ENCODE data around the gene PUS3.

The PUS3 gene

DNA sequence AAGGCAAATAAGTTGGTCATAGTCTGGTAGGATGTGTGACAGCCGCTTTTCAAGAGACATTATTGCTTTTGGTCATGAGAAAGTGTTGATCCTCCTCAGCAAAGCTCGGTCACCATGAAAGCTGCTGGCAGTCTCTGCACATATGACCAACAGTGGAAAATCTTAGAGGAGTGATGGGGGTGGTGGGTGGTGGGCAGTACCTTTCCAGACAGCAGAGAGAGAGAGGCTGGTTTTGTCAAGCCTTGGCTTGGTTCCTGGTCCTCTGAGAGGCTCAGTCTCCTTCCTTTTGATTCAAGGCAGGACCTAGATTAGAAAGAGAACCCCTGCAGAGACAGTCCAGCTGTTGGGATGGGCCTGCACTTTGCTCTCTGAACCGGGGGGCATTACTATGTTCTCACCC, 22.8 kb upstream of the PUS3 start:
- TF ChIP-seq, protein P1, sequence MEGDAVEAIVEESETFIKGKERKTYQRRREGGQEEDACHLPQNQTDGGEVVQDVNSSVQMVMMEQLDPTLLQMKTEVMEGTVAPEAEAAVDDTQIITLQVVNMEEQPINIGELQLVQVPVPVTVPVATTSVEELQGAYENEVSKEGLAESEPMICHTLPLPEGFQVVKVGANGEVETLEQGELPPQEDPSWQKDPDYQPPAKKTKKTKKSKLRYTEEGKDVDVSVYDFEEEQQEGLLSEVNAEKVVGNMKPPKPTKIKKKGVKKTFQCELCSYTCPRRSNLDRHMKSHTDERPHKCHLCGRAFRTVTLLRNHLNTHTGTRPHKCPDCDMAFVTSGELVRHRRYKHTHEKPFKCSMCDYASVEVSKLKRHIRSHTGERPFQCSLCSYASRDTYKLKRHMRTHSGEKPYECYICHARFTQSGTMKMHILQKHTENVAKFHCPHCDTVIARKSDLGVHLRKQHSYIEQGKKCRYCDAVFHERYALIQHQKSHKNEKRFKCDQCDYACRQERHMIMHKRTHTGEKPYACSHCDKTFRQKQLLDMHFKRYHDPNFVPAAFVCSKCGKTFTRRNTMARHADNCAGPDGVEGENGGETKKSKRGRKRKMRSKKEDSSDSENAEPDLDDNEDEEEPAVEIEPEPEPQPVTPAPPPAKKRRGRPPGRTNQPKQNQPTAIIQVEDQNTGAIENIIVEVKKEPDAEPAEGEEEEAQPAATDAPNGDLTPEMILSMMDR (IDR thresholded peaks at IDR 0.05; ENCODE audit: borderline replicate concordance, control extremely low read depth, extremely low read depth, insufficient read depth, missing control alignments) = no peak
- DNase-seq (ENCODE audit: low spot score) = no peak
- in situ Hi-C loops (cut with MboI; ENCODE audit: low sequenced_read_pairs, unreplicated experiment) = loop anchor here (10.0 kb wide), 1 partner anchor 269 kb away; no protein-coding TSS in a partner anchor

DNA sequence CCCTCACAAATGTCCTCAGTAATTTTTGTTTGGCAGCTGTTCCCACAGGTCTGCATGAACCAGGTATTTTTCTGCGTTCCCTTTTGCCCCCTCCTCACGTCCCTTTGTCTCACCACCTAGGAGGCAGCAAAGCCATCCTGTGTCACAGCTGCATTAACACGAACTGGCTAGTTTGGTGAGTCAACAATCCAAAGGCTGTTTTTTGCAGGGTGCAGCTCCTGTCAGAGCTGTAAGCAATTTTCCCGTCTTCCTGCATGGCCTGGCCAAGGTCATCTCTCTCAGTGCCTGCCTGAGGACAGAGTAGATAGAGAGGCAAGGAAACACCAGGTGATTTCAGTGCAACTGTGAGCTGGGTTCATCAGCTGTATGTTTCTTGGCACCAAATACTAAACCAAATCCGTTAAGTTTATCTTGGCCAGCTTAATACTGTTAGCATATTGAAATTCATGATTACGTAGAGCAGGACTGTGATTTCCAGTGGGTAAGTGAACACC, 22.3 kb upstream of the PUS3 start:
- in situ Hi-C loops (cut with MboI; ENCODE audit: low sequenced_read_pairs, unreplicated experiment) = loop anchor here (10.0 kb wide), 1 partner anchor 270 kb away; no protein-coding TSS in a partner anchor
- DNase-seq (ENCODE audit: low spot score) = no peak
- TF ChIP-seq, protein P1 (IDR thresholded peaks at IDR 0.05; ENCODE audit: borderline replicate concordance, control extremely low read depth, extremely low read depth, insufficient read depth, missing control alignments) = no peak

DNA sequence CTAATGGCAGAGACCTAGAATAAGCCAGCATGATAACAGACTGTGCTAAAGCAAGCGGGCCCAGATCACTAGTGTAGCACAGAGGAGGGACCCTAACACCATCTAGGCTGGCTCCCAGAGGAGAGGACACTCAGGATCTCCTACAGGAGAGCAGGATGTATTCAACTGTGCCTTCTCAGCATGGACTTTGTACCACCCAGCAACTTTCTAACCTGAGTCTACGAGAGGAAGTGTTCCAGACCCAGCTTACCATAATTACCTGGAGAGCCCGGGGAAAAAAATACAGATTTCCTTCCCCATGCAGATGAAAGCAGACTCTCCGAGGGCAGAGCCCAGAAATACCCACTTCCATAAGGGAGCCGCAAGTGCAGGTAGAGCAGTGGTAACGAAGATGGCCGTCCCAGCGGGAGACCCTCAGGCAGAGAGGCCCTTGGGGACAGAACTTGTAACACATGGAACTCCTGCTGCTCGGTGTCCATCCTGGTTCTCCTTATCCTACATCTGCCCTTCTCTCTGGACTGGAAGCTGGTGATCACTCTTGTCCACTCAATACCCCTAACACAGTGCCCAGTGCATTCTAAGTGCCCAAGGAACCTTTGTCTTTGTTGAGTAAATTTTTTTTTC, 21.5 kb upstream of the PUS3 start:
- DNase-seq (ENCODE audit: low spot score) = no peak
- TF ChIP-seq, protein P1 (IDR thresholded peaks at IDR 0.05; ENCODE audit: borderline replicate concordance, control extremely low read depth, extremely low read depth, insufficient read depth, missing control alignments) = no peak
- in situ Hi-C loops (cut with MboI; ENCODE audit: low sequenced_read_pairs, unreplicated experiment) = loop anchor here (10.0 kb wide), 1 partner anchor 270 kb away; no protein-coding TSS in a partner anchor

DNA sequence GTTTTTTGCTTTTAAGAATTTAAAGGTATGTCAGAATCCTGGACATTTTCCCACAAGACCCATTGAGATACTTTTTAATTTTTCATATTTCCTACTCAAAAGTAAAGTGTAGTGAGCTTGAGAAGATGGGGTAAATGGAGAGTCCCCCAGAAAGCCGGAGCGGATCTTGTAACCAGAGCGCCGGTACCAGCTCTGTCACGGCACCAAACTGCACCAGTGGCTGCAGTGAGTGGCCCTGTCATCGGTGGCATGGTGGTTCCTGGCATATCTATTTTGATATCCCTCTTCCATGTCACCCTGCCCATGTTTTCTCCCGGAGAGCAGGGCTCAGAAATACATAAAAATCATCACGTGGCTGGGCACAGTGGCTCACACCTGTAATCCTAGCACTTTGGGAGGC, 20.6 kb upstream of the PUS3 start:
- DNase-seq (ENCODE audit: low spot score) = no peak
- in situ Hi-C loops (cut with MboI; ENCODE audit: low sequenced_read_pairs, unreplicated experiment) = loop anchor here (10.0 kb wide), 1 partner anchor 271 kb away; no protein-coding TSS in a partner anchor
- TF ChIP-seq, protein P1 (IDR thresholded peaks at IDR 0.05; ENCODE audit: borderline replicate concordance, control extremely low read depth, extremely low read depth, insufficient read depth, missing control alignments) = no peak

DNA sequence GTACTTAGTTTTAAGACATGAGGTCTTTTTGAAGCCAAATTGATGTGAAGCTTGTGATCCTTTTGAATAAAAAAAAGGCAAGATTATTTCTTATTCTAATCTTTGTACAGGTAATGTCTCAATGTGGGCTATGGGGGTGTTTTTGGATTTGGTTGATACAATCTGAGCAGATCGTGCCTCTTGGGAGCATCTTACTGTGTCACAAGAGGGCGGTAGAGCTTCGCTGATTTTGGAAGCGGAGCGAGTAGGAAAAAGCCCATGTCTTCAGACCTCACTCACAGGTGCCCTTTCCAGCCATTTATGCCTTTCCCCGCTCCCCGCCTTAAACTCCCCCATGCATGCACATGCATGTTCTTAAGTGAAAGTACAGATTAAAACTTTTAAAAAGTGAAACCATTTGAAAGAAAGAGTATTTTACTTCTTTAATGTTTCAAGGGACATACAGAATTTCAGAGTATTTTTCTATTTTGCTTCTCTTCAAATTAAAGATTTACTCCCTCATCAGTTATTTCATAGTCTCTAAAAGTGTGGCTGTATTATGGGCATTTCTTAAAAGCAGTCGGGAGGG, 20.1 kb upstream of the PUS3 start:
- TF ChIP-seq, protein P1 (IDR thresholded peaks at IDR 0.05; ENCODE audit: borderline replicate concordance, control extremely low read depth, extremely low read depth, insufficient read depth, missing control alignments) = peak; percentile 66
- in situ Hi-C loops (cut with MboI; ENCODE audit: low sequenced_read_pairs, unreplicated experiment) = loop anchor here (10.0 kb wide), 1 partner anchor 272 kb away; no protein-coding TSS in a partner anchor
- DNase-seq (ENCODE audit: low spot score) = peak; percentile 78

DNA sequence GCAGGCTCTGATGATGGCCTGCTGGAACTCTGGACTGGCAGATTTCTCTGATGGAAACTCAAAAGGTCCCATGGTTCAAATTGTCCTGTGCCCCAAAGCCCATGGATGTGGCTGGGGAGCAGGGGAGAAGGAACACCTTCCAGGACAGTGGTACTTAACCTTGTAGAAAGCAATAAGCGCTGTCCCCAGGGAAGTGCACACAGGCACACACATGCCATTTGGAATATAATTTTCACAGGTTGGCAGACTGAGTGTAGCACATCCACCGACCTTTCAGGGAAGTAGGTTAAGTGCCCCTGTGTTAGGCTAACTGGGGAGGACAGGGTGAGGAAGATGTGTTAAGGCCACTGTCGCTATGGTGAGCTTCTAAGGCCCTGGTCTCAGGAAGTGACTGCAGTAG, 19.1 kb upstream of the PUS3 start:
- no peak for DNase-seq (ENCODE audit: low spot score)
- in situ Hi-C loops (cut with MboI; ENCODE audit: low sequenced_read_pairs, unreplicated experiment) = loop anchor here (10.0 kb wide), 1 partner anchor 273 kb away; no protein-coding TSS in a partner anchor
- TF ChIP-seq, protein P1 (IDR thresholded peaks at IDR 0.05; ENCODE audit: borderline replicate concordance, control extremely low read depth, extremely low read depth, insufficient read depth, missing control alignments) = no peak
